ENCODE measurements around the gene PLEKHG3. TPM values are rescaled to one million over a fixed set of nuclear protein-coding genes. Genes with fewer than 3 reads are reported as not detected.
A peak's percentile ranks its signal among the peaks of the same experiment; 100 is the strongest.

The PLEKHG3 gene
- total and polyA plus RNA-seq, 2 of the 4 experiments (the other 2 are of a cell fraction), result 8.2 to 8.4 TPM

- no peak overlapping the region for H3K56ac ChIP-seq (ENCODE audit: extremely low read depth, insufficient read depth, low read length)
- ATAC-seq (ENCODE audit: low read depth) (no peak), DNase-seq (no peak)
- in situ Hi-C loops (cut with MboI; ENCODE audit: low sequenced_read_pairs) (no loop called here), dilution Hi-C loops (cut with HindIII; ENCODE audit: low sequenced_read_pairs, unreplicated experiment) (no loop called here), intact Hi-C loops (cut with micrococcal nuclease) (no loop called here)
- no peak overlapping the region for H2AK5ac ChIP-seq (ENCODE audit: low read depth, low read length)
- 20% methylated on average over 1 of the region's 4 CpGs; no CpG with 5 or more reads in 1 of the 2 experiments for WGBS, 2 experiments (ENCODE audit: extremely low coverage in 2 of 2, insufficient read length in 1 of 2)
- no peak overlapping the region for H4K5ac ChIP-seq (ENCODE audit: low read depth, low read length)
- peaks cover 10% of the 10 kb centered on the region for H3K4me1 ChIP-seq (ENCODE audit: control insufficient read depth, insufficient read depth, low read length)
- no peak overlapping the region for H3K23ac ChIP-seq (ENCODE audit: low read depth, low read length)
- no peak overlapping the region for H2AFZ ChIP-seq (replicated peaks; ENCODE audit: low read length, poor library complexity)
- no peak overlapping the region for H4K91ac ChIP-seq (ENCODE audit: insufficient read depth, low read depth, low read length)
- no peak overlapping the region for H3K27ac ChIP-seq (ENCODE audit: insufficient read depth, low read length)
- H2AK9ac ChIP-seq (replicated peaks; ENCODE audit: low read depth, low read length, poor library complexity), result no peak overlapping the region
- no peak overlapping the region for H3K14ac ChIP-seq (replicated peaks; ENCODE audit: low read depth, low read length)
- POLR2A ChIA-PET (ENCODE audit: unreplicated experiment), result no interaction called here
- no peak overlapping the region for H3K9ac ChIP-seq (ENCODE audit: low read depth, low read length)
- no peak overlapping the region for H2BK15ac ChIP-seq (ENCODE audit: low read depth, low read length)
- H3K36me3 ChIP-seq (ENCODE audit: control insufficient read depth, insufficient read depth, low read length), result no peaks in the 10 kb centered on the region
- H3K4me2 ChIP-seq (ENCODE audit: low read depth, low read length), result no peak overlapping the region
- H4K20me1 ChIP-seq (ENCODE audit: insufficient read depth, low read length), result peaks cover 3% of the 10 kb centered on the region; the same call in 1 of the 2 replicates
- TF ChIP-seq NFE2L2 (IDR thresholded peaks at IDR 0.05; ENCODE audit: low read depth, low read length) (no peak), BHLHE40 (IDR thresholded peaks at IDR 0.05; ENCODE audit: low read depth, low read length) (0 out of 2 replicates have a peak, but pooled peaks have one; percentile 11)
- no peak overlapping the region for H3K4ac ChIP-seq (ENCODE audit: low read depth, low read length)
- H3K4me3 ChIP-seq (ENCODE audit: insufficient read depth, low read depth, low read length), result no peak overlapping the region
- CTCF ChIA-PET, result no interaction called here
- BruUV-seq (replicated peaks), result no TSS peak
- peaks cover 12% of the 10 kb centered on the region for H3K9me1 ChIP-seq (ENCODE audit: insufficient read depth, low read length)
- no peaks in the 10 kb centered on the region; a peak in 1 of 4 replicates for H3K79me1 ChIP-seq (ENCODE audit: low read depth in 1 of 2, low read length in 2 of 2)
- H2BK20ac ChIP-seq (ENCODE audit: low read depth, low read length), result no peak overlapping the region
- H3K9me3 ChIP-seq (ENCODE audit: control insufficient read depth, insufficient read depth, low read length), result no peaks in the 10 kb centered on the region
- no peaks in the 10 kb centered on the region; the same call in 1 of the 2 replicates for H3K27me3 ChIP-seq (ENCODE audit: control insufficient read depth, insufficient read depth, low read length)
- no peak overlapping the region for H2BK120ac ChIP-seq (ENCODE audit: low read depth, low read length)
- H2BK5ac ChIP-seq (ENCODE audit: low read depth, low read length, poor library complexity, severe bottlenecking), result no peak overlapping the region
- H3K18ac ChIP-seq (ENCODE audit: low read depth, low read length), result no peak overlapping the region
- H4K8ac ChIP-seq (ENCODE audit: low read depth in 2 of 2, low read length in 2 of 2), result no peak overlapping the region
These were observed 47.2 kb upstream of the PLEKHG3 start for GRCh38 chr14:64656986-64657385.
